Measurements from ENCODE around the gene SUGCT. TPM values are rescaled to one million over a fixed set of nuclear protein-coding genes. Genes with fewer than 3 reads are reported as not detected.

The SUGCT gene
- total and polyA plus RNA-seq, 2 of the 13 experiments (the other 11 are each of a cell fraction or from before 2014, with no cell fraction given) = 10.1 to 22.2 TPM

GRCh38 chr7:40876601-40877000 lies 741.8 kb downstream of the SUGCT start:
- in situ Hi-C loops (cut with HindIII; ENCODE audit: extremely low pct_ligation_motif_present, low pct_unique_long_range_greater_than_20kb) = no loop called here
- H2AFZ ChIP-seq (ENCODE audit: low read length) = no peak overlapping the region
- no peak for TF ChIP-seq ZNF234 (CRISPR knock-in tag; conservative IDR thresholded peaks at IDR 0.05)
- TF ChIP-seq ZBTB20 (CRISPR knock-in tag; IDR thresholded peaks at IDR 0.05; ENCODE audit: borderline replicate concordance, low read depth) = no peak
- ATAC-seq = no peak
- H3K9me3 ChIP-seq (ENCODE audit: low read length) = no peaks in the 10 kb centered on the region
- ChIA-PET CTCF (ENCODE audit: low intra/inter-chr PET ratio, low total read pairs) (no interaction called here), POLR2A (no interaction called here)
- H3K27ac ChIP-seq (ENCODE audit: extremely low read length, insufficient read depth, low read length) = no peak overlapping the region
- H3K36me3 ChIP-seq (replicated peaks in 1 of 2; ENCODE audit: control insufficient read depth in 1 of 2, insufficient read depth in 2 of 2, low read length in 2 of 2) = no peaks in the 10 kb centered on the region
- H3K4me1 ChIP-seq (ENCODE audit: insufficient read depth, low read length) = no peaks in the 10 kb centered on the region
- no peak for FAIRE-seq
- WGBS (ENCODE audit: low lambda C conversion rate) = 16% methylated on average over 2 of the region's 3 CpGs
- no peak overlapping the region for H3K9ac ChIP-seq (ENCODE audit: insufficient read depth, low read depth, low read length)
- H3K4me2 ChIP-seq (ENCODE audit: low read depth, low read length) = no peak overlapping the region
- H3K27me3 ChIP-seq (ENCODE audit: control insufficient read depth in 1 of 2, insufficient read depth in 2 of 2, low read length in 2 of 2) = no peaks in the 10 kb centered on the region
- intact Hi-C loops (cut with micrococcal nuclease; ENCODE audit: unreplicated experiment) = no loop called here
- DNase-seq (ENCODE audit: low spot score) = no peak
- no TSS peak for BruUV-seq (replicated peaks)
- no peaks in the 10 kb centered on the region for H3K79me2 ChIP-seq (ENCODE audit: insufficient read depth, low read length)
- no peak overlapping the region for H3K4me3 ChIP-seq (replicated peaks in 1 of 3; ENCODE audit: insufficient read depth in 1 of 3, low read depth in 2 of 3, low read length in 3 of 3)
- no peaks in the 10 kb centered on the region for H4K20me1 ChIP-seq (ENCODE audit: insufficient read depth, low read length)

DNA sequence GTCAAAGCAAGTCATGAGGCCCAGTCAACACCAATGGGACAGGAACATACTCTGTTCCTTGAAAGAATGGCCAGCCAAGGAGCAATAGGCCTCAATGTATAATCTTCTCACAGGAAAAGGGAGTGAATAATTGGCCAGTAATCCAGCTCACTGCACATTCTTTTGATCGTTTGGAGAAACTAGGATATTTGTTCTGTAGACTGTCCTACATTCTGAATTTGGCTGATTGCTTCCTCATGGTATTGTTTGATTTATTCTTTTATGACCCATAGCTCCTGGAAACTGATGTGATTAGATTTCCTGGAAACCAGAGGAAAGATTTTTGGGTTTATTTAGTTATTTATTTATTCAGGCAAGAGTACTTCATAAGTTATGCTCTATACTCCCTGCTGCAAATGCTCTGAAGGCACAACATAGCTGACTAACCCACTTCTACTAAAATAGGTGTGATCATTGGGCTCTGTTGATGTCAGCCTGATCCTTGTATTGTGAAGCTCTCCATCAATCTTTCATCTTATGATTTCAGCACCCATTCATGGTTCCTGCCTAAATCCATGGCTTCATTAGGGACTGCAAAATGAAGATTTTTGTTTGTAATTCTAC lies 745.2 kb downstream of the SUGCT start:
- Histone ChIP-seq H3K4me1 (ENCODE audit: insufficient read depth, low read length) (no peaks in the 10 kb centered on the region), H3K79me2 (ENCODE audit: insufficient read depth, low read length) (no peaks in the 10 kb centered on the region), H3K9me3 (ENCODE audit: low read length) (no peaks in the 10 kb centered on the region), H3K36me3 (replicated peaks in 1 of 2; ENCODE audit: control insufficient read depth in 1 of 2, insufficient read depth in 2 of 2, low read length in 2 of 2) (no peaks in the 10 kb centered on the region), H3K27me3 (ENCODE audit: control insufficient read depth in 1 of 2, insufficient read depth in 2 of 2, low read length in 2 of 2) (no peaks in the 10 kb centered on the region), H2AFZ (ENCODE audit: low read length) (no peak overlapping the region), H3K27ac (ENCODE audit: extremely low read length, insufficient read depth, low read length) (no peak overlapping the region), H3K4me2 (ENCODE audit: low read depth, low read length) (no peak overlapping the region), H4K20me1 (ENCODE audit: insufficient read depth, low read length) (no peaks in the 10 kb centered on the region), H3K9ac (ENCODE audit: insufficient read depth, low read depth, low read length) (no peak overlapping the region), H3K4me3 (replicated peaks in 1 of 3; ENCODE audit: insufficient read depth in 1 of 3, low read depth in 2 of 3, low read length in 3 of 3) (no peak overlapping the region)
- FAIRE-seq (no peak), DNase-seq (ENCODE audit: low spot score) (no peak), ATAC-seq (no peak)
- no TSS peak for BruUV-seq (replicated peaks)
- no peak for TF ChIP-seq HNF4G (IDR thresholded peaks at IDR 0.05; ENCODE audit: borderline replicate concordance, low read depth, low read length)
- TF ChIP-seq HNF4G (CRISPR knock-in tag; IDR thresholded peaks at IDR 0.05; ENCODE audit: borderline replicate concordance, low read depth) = no peak
- no peak for TF ChIP-seq ZNF331 (CRISPR knock-in tag; IDR thresholded peaks at IDR 0.05)
- no peak for TF ChIP-seq PBX2 (CRISPR knock-in tag; IDR thresholded peaks at IDR 0.05)
- 4% methylated on average over 1 of the region's 1 CpG for WGBS (ENCODE audit: low lambda C conversion rate)
- in situ Hi-C loops (cut with HindIII; ENCODE audit: extremely low pct_ligation_motif_present, low pct_unique_long_range_greater_than_20kb) = no loop called here
- ChIA-PET CTCF (ENCODE audit: low intra/inter-chr PET ratio, low total read pairs) (no interaction called here), POLR2A (no interaction called here)
- intact Hi-C loops (cut with micrococcal nuclease; ENCODE audit: unreplicated experiment) = loop anchor here (10.0 kb wide), 1 partner anchor 1005 kb away; no protein-coding TSS in a partner anchor
